Neural progenitor cell (in vitro differentiated cells): ENCODE measurements around the gene TNS3. TPM values are rescaled to one million over a fixed set of nuclear protein-coding genes. Genes with fewer than 3 reads are reported as not detected.

Experiments
- DNase-seq: peaks from one replicate; pipeline ENCODE4 v3.0.0-alpha.2; 2016; ENCODE audit warnings: low spot score
- H2AFZ ChIP-seq: fragments of 200-600 bp; sonication (generic); replicated peaks from 2 replicates; pipeline ENCODE4 v1.6.1; 2016; ENCODE audit warnings: antibody characterized with exemption
- H3F3A ChIP-seq: fragments of 200-600 bp; sonication (generic); 2 replicates; pipeline ENCODE4 v1.6.1; 2016; ENCODE audit warnings: antibody characterized with exemption, low read depth
- H3K27ac ChIP-seq: fragments of 200-600 bp; sonication (generic); 2 replicates; pipeline ENCODE4 v1.5.1; 2016; ENCODE audit warnings: mild to moderate bottlenecking
- H3K27me3 ChIP-seq: fragments of 200-600 bp; sonication (generic); 2 replicates; pipeline ENCODE4 v1.6.1; 2016; ENCODE audit warnings: mild to moderate bottlenecking, moderate library complexity
- H3K36me3 ChIP-seq: fragments of 200-600 bp; sonication (generic); 2 replicates; pipeline ENCODE4 v1.5.1; 2016
- H3K4me1 ChIP-seq: fragments of 200-600 bp; sonication (generic); 2 replicates; pipeline ENCODE4 v1.6.1; 2016; ENCODE audit warnings: mixed run types
- H3K4me2 ChIP-seq: fragments of 200-600 bp; sonication (generic); 2 replicates; pipeline ENCODE4 v1.6.1; 2016
- H3K4me3 ChIP-seq: fragments of 200-600 bp; sonication (generic); 2 replicates; pipeline ENCODE4 v1.5.1; 2016
- H3K79me2 ChIP-seq: fragments of 200-600 bp; sonication (generic); 2 replicates; pipeline ENCODE4 v1.6.1; 2016; ENCODE audit warnings: low read depth
- H3K9ac ChIP-seq: fragments of 200-600 bp; sonication (generic); 2 replicates; pipeline ENCODE4 v1.6.1; 2016
- H3K9me3 ChIP-seq: fragments of 200-600 bp; sonication (generic); 2 replicates; pipeline ENCODE4 v1.5.1; 2016; ENCODE audit warnings: low read depth
- H4K20me1 ChIP-seq: fragments of 200-600 bp; sonication (generic); 2 replicates; pipeline ENCODE4 v1.6.1; 2016; ENCODE audit warnings: low read depth
- H3K27ac Mint-ChIP-seq: 3 replicates; pipeline ENCODE4 v1.8.0; 2021; ENCODE audit warnings: mixed read lengths
- H3K27me3 Mint-ChIP-seq: 2 replicates; pipeline ENCODE4 v1.8.0; 2022; ENCODE audit warnings: low read depth, mild to moderate bottlenecking, inconsistent platforms, moderate library complexity, mixed read lengths; ENCODE audit not compliant: insufficient read depth
- H3K36me3 Mint-ChIP-seq: 3 replicates; pipeline ENCODE4 v1.8.0; 2021; ENCODE audit warnings: mixed read lengths
- H3K4me1 Mint-ChIP-seq: 3 replicates; pipeline ENCODE4 v1.8.0; 2021; ENCODE audit warnings: mixed read lengths
- H3K4me3 Mint-ChIP-seq: 3 replicates; pipeline ENCODE4 v1.8.0; 2021; ENCODE audit warnings: mild to moderate bottlenecking, moderate library complexity, mixed read lengths
- H3K9me3 Mint-ChIP-seq: 3 replicates; pipeline ENCODE4 v1.8.0; 2020; ENCODE audit warnings: mixed read lengths
- EZH2 ChIP-seq: fragments of 200-600 bp; sonication (generic); IDR thresholded peaks from 2 replicates; pipeline ENCODE4 v1.6.1; 2017; ENCODE audit warnings: antibody characterized with exemption, mild to moderate bottlenecking, moderate library complexity
- EZH2phosphoT487 ChIP-seq: fragments of 200-600 bp; sonication (generic); IDR thresholded peaks from 2 replicates; pipeline ENCODE4 v1.6.1; 2017; ENCODE audit warnings: antibody characterized with exemption
- total RNA-seq: library from RNA; depleted of rRNA; stranded (reverse); fragments of >200 nt; gene quantifications from 2 replicates; pipeline ENCODE4 v1.2.3, GENCODE V29; 2015; ENCODE audit warnings: low replicate concordance
- TF ChIP-seq, protein P1 (sequence below): fragments of 200-600 bp; sonication (generic); IDR thresholded peaks from 2 replicates; pipeline ENCODE4 v1.5.1; 2017; ENCODE audit warnings: antibody characterized with exemption, mild to moderate bottlenecking

The TNS3 gene
- total RNA-seq, 1 donor from 2014 or later, result 15.0 TPM

- Mint-ChIP-seq H3K36me3 (peaks cover 3% of the 10 kb centered on the region), H3K27me3 (peaks cover 4% of the 10 kb centered on the region)
These were observed 137.4 kb downstream of the TNS3 start for GRCh38 chr7:47444376-47445098.

GRCh38 chr7:47443049-47443448 lies 138.9 kb downstream of the TNS3 start:
- TF ChIP-seq EZH2phosphoT487 (no peak), EZH2 (no peak)
- TF ChIP-seq, protein P1, sequence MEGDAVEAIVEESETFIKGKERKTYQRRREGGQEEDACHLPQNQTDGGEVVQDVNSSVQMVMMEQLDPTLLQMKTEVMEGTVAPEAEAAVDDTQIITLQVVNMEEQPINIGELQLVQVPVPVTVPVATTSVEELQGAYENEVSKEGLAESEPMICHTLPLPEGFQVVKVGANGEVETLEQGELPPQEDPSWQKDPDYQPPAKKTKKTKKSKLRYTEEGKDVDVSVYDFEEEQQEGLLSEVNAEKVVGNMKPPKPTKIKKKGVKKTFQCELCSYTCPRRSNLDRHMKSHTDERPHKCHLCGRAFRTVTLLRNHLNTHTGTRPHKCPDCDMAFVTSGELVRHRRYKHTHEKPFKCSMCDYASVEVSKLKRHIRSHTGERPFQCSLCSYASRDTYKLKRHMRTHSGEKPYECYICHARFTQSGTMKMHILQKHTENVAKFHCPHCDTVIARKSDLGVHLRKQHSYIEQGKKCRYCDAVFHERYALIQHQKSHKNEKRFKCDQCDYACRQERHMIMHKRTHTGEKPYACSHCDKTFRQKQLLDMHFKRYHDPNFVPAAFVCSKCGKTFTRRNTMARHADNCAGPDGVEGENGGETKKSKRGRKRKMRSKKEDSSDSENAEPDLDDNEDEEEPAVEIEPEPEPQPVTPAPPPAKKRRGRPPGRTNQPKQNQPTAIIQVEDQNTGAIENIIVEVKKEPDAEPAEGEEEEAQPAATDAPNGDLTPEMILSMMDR, result no peak
- no peak overlapping the region for H2AFZ ChIP-seq
- Mint-ChIP-seq H3K4me1 (peaks cover 43% of the 10 kb centered on the region), H3K4me3 (no peak overlapping the region), H3K9me3 (no peaks in the 10 kb centered on the region), H3K36me3 (peaks cover 7% of the 10 kb centered on the region), H3K27me3 (peaks cover 4% of the 10 kb centered on the region), H3K27ac (no peak overlapping the region)
- H3F3A ChIP-seq, result no peaks in the 10 kb centered on the region
- peaks cover 14% of the 10 kb centered on the region for H3K4me1 ChIP-seq
- DNase-seq, result peak; percentile 30
- peaks cover 18% of the 10 kb centered on the region for H4K20me1 ChIP-seq
- no peaks in the 10 kb centered on the region for H3K27me3 ChIP-seq
- H3K4me3 ChIP-seq, result no peak overlapping the region
- no peaks in the 10 kb centered on the region for H3K9me3 ChIP-seq
- no peak overlapping the region for H3K4me2 ChIP-seq
- no peaks in the 10 kb centered on the region for H3K36me3 ChIP-seq
- H3K27ac ChIP-seq, result no peak overlapping the region
- peaks cover 8% of the 10 kb centered on the region for H3K79me2 ChIP-seq
- H3K9ac ChIP-seq, result no peak overlapping the region

More at GRCh38 chr7:47444376-47445098, 137.4 kb downstream of the TNS3 start:
- Histone ChIP-seq H2AFZ (no peak overlapping the region), H3K27me3 (no peaks in the 10 kb centered on the region), H3F3A (no peaks in the 10 kb centered on the region), H3K79me2 (peaks cover 8% of the 10 kb centered on the region), H3K9me3 (no peaks in the 10 kb centered on the region), H3K4me3 (no peak overlapping the region), H3K27ac (no peak overlapping the region), H3K4me2 (no peak overlapping the region), H3K36me3 (no peaks in the 10 kb centered on the region), H3K9ac (no peak overlapping the region), H4K20me1 (peaks cover 18% of the 10 kb centered on the region), H3K4me1 (peaks cover 14% of the 10 kb centered on the region)
- no peak for DNase-seq
- H3K27ac Mint-ChIP-seq, result peak overlapping the region; percentile 21
- no peaks in the 10 kb centered on the region for H3K9me3 Mint-ChIP-seq
- H3K4me3 Mint-ChIP-seq, result peak overlapping the region; percentile 21
- TF ChIP-seq EZH2phosphoT487, result no peak
- no peak for TF ChIP-seq EZH2
- TF ChIP-seq, protein P1, result no peak
- peaks cover 44% of the 10 kb centered on the region for H3K4me1 Mint-ChIP-seq

DNA sequence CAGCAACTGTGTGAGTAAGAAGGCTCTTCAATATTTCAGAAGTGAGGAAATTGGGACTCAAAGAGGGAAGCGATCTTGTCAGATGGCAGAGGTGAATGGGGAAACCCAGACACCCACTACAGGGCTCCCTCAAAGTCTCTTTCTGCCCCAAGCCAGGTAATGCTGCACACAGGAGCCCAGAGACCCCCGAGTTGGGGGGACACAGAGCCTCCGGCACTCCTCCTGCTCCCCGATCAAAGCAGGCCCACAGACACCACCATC lies 139.4 kb downstream of the TNS3 start:
- Mint-ChIP-seq H3K4me3 (no peak overlapping the region), H3K27me3 (peaks cover 4% of the 10 kb centered on the region), H3K27ac (no peak overlapping the region), H3K9me3 (no peaks in the 10 kb centered on the region), H3K36me3 (peaks cover 7% of the 10 kb centered on the region), H3K4me1 (peaks cover 40% of the 10 kb centered on the region)
- DNase-seq, result no peak
- no peak overlapping the region for H3K9ac ChIP-seq
- H3K4me1 ChIP-seq, result peaks cover 14% of the 10 kb centered on the region
- TF ChIP-seq EZH2 (no peak), EZH2phosphoT487 (no peak)
- TF ChIP-seq, protein P1, result no peak
- peaks cover 18% of the 10 kb centered on the region for H4K20me1 ChIP-seq
- no peaks in the 10 kb centered on the region for H3K36me3 ChIP-seq
- H3K27me3 ChIP-seq, result no peaks in the 10 kb centered on the region
- H2AFZ ChIP-seq, result no peak overlapping the region
- peaks cover 8% of the 10 kb centered on the region for H3K79me2 ChIP-seq
- no peak overlapping the region for H3K4me3 ChIP-seq
- H3K27ac ChIP-seq, result no peak overlapping the region
- H3K9me3 ChIP-seq, result no peaks in the 10 kb centered on the region
- H3F3A ChIP-seq, result no peaks in the 10 kb centered on the region
- H3K4me2 ChIP-seq, result no peak overlapping the region
